GM19328 (cell line): Measurements from ENCODE around the gene CFAP100.

Experiments
- ATAC-seq: cut with Tn5 transposase; IDR thresholded peaks from one replicate; pipeline ENCODE4 v1.9.1; 2021; ENCODE audit warnings: mild to moderate bottlenecking, moderate library complexity; ENCODE audit not compliant: unreplicated experiment

CFAP100 gene

DNA sequence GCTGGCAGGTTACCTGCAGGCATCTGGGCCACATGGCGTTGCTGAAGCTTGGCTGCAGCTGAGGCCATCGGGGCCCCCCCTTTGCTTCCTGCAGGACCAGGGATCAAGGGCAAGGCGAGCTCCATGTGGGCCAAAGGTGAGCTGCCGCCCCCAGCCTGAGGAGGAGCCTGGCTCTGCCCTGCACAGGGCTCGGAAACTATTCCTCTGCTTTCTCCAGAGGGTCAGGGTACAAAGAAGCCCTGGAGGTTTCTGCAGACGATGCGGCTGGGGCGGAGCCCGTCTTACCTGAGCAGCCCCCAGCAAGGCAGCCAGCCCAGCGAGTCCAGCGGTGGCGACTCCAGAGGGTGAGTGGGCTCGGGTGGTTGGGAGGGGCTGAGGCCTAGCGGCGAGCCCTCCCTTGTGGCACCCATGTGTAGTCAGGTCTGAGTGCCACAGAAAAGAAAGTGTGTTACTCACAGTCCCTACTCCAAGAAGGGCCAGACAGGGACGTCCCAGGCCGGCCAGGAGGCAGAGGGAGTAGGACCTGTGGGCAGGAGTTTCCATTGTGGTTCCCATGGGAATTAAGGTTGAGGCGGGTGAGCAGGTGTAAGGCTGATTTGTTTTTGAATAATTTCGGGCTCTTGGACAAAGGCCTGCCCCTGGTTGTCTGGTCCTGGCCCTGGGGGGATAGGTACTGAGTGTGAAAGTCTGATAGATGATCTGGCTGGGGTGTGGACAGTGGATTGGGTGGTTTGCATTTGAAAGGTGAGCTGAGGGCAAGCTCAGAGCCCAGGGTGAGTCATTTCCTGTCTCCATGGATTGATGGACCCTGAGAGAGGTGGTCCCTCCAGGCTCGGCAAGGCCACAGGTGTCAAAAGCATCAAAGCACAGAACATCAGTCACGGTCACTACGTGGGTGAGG lies 25.4 kb downstream of the CFAP100 start:
- ATAC-seq: no peak

GRCh38 chr3:126421573-126422119 lies 26.9 kb downstream of the CFAP100 start:
- no peak for ATAC-seq

DNA sequence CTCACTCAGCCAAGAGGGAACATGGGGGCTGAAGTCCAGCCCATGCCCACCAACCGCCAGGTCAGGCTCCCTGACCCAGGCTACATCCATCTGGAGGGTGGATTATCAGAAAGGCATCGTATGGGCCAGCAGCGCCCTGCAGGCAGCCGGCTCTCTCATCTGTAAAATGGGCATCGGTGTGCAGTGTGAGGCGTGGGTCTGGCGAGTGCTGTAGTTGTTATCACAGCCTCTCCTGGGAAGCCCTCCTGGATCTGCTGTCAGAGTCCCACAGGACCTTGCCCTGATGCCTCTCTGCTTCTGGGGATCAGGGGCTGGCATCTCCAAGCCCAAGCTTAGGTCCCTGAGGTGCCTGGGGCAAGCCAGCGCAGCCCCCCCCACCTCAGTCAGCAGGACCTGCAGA lies 27.4 kb downstream of the CFAP100 start:
- ATAC-seq: no peak

- no peak for ATAC-seq
Observed at GRCh38 chr3:126422571-126423091, 27.9 kb downstream of the CFAP100 start.

- no peak for ATAC-seq
Observed at GRCh38 chr3:126423191-126424038, 28.7 kb downstream of the CFAP100 start.

DNA sequence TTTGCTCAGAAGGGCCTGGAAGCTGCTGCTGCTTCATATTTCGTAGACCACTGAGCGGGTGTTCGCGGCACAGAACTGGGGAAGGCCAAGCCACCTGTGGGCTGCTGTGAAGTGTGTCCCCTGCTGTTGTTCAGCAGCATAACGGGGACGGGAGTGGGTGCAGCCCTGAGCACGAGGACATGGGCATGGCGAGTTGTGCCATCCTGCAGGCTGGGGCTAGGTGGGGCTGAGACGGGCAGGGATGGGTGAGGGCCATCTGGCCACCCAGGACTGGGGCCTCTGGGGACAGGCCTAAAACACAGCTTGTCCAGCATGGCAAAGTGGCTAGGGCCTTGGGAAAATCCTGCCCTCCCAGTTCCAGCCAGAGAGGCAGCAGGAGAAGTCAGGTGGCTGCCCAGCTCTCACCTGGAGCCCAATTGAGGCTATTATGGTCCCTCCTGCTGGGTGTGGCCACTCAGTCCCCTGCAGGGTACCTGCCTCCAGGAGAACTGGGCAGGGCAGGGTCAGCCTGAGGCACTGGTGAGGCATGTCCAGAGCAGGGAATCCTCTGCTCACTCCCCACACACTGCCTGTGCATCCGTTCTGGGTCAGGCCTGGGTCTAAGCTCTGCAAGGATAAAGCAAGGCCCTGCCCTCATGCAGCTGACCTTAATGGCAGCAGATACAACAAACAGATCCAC lies 29.5 kb downstream of the CFAP100 start:
- ATAC-seq: no peak

GRCh38 chr3:126424751-126425150 lies 30.0 kb downstream of the CFAP100 start:
- no peak for ATAC-seq

DNA sequence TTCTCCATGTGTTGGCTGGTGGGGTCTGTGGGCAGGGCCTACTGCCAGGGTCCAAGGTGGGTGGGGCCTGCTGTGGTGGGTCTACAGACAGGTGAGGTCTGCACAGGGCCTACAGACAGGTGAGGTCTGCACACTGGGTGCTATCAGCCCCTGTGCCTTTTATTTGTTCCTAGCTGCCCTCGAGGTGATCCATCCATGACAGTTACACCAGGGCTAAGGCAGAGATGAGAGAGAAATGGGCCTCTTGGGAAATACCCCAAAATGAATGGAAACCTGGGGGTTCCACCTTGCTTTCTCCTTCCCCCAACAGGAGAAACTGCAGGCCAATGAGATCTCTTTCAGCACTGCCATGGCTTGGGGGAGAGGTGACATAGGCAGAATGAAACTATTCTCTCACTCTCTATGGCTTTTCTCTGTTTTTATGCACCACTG lies 36.4 kb downstream of the CFAP100 start:
- ATAC-seq: no peak

- no peak for ATAC-seq
Observed at GRCh38 chr3:126432361-126433104, 37.8 kb downstream of the CFAP100 start.

DNA sequence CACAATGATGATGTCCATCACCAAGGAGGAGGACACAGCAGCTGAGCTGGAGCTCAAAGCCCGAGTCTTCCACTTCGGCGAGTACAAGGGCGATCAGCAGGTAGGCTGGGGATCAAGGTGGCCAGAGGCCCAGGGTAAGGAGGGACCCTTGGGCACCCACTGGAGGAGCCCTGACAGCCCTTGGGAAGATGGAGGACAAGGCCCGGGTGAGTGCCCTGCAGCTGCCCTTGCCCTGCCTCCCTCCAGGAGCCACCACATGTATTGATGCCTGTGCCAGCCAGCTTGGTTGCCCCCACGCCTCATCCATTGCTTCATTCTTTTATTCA lies 38.4 kb downstream of the CFAP100 start:
- no peak for ATAC-seq

- ATAC-seq: no peak
Observed at GRCh38 chr3:126433496-126434263, 39.0 kb downstream of the CFAP100 start.

DNA sequence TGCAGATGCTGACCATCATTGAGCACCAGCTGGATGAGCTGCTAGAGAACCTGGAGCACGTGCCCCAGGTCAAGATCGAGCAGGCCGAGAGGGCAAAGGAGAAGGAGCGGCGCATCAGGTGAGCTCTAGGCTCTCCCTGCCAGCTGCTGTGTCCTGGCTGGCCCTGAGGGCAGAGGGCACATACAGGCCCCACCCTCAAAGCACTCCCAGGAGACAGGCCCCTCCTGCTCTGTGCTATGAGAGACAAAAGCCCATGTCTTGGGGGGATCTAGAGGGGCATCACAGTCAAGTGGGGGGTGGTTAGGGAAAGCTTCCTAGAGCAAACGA lies 39.5 kb downstream of the CFAP100 start:
- ATAC-seq: no peak

- no peak for ATAC-seq
Observed at GRCh38 chr3:126434931-126435411, 40.3 kb downstream of the CFAP100 start.

DNA sequence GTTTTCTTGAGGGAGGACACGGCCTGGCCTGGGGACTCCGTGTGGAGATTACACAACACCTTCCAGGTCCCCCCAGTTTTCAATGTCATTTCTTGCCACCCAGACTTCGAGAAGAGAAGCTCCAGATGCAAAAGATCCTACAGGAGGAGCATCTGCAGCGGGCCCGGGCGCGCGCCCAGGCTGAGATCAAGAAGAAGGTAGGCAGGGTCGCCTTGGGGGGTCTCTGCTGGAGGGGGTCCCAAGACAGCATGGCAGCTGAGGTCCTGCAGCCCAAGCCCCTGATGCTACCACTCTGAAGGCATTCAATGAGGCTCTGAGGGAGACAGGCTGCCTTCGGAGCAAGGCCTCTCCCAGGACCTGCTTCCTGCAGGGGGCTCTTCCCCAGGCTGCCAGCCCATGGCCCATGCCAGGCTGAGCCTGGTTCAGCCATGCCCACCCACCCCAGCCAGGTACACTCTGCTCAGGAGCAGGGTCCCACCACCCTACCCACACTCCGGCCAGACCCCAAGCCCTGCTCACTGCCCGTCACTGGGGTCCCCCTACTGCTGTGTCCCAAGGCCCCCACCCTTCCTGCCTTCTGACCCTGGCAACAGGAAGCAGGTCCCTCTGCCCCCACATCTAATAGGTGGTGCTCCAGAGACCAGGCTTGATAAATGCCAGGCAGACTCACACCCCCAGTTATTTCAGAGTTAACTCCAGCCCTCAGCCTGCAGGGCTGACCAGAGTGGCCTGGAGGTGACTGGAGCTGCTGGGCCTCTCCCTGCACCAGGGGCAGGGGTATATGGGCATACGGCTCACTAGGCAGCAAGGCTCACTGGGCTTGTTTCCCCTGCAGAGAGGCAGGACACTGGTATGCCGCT lies 41.0 kb downstream of the CFAP100 start:
- ATAC-seq: no peak

DNA sequence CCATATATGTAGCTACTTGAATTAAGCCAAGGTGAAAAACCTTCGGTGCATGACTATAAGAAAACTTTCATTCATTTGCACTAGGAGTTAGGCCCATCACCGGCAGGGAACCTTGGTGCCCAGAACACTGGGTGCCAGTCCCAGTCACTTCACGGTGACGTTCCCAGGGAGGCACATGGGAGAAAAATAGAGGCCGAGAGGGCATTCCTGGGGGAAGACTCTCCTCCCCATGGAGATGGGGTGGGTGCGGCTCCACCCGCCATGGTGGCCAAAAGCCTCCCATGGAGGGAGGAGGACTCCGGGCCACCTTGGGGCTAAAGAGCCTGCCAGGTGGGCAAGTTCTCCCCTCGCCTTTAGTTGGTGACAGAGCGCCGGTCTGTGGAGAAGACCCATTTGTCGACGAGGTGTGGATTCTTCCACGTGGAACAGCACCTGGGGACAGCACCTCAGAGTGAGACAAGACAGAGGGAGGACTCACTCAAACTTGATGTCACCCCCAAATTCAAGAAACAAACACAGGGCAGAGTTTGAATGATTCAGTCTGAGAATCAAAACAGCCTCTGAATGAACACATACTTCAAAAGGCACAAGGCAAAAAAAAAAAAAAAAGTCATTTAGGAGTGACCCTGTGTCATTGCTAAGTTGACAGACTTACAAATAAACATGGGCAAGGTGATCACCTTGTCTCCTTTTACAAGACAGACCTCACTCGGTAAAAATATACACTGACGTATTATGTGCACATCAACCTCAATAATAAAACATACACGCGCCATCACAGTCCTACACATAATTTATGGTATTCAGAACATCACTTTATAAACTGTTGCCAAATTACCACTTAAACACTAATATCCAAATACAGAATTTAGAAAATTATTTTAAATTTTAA lies 42.4 kb downstream of the CFAP100 start:
- no peak for ATAC-seq

GRCh38 chr3:126438186-126438585 lies 43.5 kb downstream of the CFAP100 start:
- no peak for ATAC-seq

- no peak for ATAC-seq
Observed at GRCh38 chr3:126438746-126439145, 44.0 kb downstream of the CFAP100 start.
